ENCODE measurements around the gene COPA.

COPA gene

GRCh38 chr1:160261893-160262794, 80.9 kb downstream of the COPA start, which contains the start of gene DCAF8:
DCAF8 (minus strand) TSS chr1:160262549; CDS start chr1:160244008, 18,541 bp downstream.
- peak; percentile 99 for DNase-seq

DNA sequence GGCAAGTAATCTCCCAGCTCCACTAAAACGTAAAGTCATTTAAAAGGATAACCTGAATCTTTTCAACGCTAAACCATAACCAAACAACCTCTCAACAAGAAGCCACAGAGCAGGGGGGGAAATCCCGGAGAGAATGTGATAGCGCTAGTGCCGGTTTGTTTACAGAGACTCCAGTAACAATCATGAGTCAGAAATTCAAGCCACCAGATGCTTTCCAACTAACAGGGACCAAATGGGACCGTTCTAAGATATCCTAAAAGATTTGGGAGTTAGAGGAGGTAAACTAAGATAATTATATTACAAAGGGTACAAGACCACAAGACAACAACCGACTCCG, 81.5 kb downstream of the COPA start:
- peak; percentile 89 for DNase-seq

- no peak for DNase-seq
Observed at GRCh38 chr1:160260406-160261382, 82.4 kb downstream of the COPA start.

DNA sequence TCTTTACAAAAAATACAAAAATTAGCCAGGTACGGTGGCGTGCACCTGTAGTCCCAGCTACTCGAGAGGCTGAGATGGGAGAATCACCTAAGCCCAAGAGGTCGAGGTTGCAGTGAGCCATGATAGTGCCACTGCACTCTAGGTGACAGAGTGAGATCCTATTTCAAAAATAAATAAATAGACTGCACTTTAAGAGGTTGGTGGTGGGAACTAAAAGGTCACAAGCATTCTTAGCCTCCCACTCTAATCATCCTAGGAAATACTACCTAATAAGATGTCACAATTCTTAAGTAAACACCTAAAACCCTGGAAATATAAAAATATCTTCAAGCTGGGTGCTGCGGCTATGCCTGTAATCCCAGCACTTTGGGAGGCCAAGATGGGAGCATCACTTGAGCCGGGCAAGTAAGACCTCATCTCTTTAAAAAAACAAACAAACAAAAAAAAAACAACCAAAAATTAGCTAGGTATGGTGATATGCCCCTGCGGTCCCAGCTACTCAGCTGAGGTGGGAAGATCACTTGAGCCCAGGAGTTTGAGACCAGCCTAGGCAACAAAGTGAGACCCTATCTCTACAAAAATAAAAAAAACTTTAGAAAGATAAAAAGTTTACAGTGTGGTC, 84.8 kb downstream of the COPA start:
- no peak for DNase-seq

DNA sequence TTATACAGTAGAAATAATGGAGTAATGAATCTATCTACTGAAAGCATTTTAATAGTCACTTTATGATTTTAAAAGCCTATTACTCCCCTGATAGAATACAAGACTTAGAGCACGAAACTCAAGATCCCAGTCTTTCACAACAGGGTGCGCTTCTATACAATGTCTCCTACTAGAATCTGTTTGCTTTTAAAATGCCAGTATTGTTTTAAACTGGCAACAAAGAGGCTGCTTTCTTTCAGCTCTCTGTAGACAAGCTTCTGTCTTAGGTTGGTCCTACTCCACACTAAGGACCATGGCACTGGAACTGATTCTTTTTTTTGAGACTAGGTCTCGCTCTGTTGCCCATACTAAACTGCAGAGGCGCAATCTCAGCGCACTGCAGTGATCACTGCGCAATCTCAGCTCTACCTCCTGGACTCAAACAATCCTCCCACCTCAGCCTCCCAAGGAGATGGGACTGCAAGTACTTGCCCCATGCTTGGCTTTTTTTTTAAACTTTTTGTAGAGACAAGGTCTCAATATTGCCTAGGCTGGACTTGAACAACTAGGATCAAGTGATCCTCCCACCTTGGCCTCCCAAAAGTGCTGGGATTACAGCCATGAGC, 85.5 kb downstream of the COPA start:
- no peak for DNase-seq

- no peak for DNase-seq
Observed at GRCh38 chr1:160256396-160257046, 86.5 kb downstream of the COPA start.

DNA sequence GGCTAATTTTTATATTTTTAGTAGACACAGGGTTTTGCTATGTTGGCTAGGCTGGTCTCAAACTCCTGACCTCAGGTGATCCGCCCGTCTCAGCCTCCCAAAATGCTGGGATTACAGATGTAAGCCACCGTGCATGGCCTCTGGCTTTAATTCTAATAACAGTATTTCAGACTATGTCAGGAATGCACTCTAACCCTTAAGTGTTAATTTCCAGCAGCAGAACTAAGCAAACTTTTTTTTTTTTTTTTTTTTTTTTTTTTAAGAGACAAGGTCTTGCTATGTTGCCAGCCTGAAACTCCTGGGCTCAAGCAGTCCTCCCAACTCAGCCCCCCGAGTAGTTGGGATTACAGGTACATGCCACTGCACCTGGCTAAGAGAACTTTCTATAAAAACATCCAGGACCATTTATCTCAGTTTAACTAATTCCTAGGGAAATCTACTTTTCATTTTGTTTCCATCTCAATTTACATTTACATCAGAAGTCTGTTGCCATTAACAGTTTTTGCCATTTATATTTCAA, 87.2 kb downstream of the COPA start:
- no peak for DNase-seq

DNA sequence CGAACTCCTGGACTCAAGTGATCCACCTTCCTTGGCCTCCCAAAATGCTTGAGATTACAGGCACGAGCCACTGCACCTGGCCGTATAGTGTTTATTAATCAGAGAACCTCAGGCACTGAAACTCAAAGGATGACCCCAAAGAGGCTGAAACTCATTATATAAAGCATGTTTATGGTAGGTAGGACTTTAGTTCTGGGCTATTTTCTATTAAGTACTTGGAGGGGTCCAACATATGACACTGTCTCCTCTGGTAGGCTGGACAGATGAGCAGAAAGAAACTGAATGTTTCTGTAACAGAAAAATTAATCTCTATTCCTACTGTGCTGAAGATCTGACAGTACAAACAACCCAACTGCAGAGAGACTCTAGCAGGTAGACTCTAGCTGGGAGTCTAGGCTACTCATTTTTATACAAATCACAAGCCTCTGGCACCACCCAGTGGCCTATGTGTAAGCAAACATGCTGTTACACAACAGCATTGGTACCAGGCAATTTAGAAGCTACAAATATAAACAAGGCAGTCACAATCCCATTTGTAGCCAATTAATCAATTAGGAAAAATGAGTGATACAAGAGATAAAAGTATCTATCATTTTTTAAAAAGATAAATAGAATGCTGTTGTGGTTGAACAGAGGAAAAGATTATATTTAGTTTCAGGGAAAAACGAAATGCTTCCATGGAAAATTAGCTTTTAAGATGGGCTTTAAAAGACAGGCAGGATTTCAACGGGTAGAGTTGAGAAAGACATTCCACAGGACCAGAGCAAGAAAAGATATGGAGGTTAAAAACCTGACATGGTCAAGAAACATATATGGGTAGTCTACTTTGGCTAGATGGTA, 91.1 kb downstream of the COPA start:
- peak; percentile 79 for DNase-seq

GRCh38 chr1:160251011-160251410, 92.0 kb downstream of the COPA start:
- no peak for DNase-seq

- no peak for DNase-seq
Observed at GRCh38 chr1:160247053-160247452, 96.0 kb downstream of the COPA start.

- no peak for DNase-seq
Observed at GRCh38 chr1:160245434-160245833, 97.6 kb downstream of the COPA start.

GRCh38 chr1:160244209-160244608, 98.8 kb downstream of the COPA start:
- DNase-seq: no peak

GRCh38 chr1:160243767-160244166, 99.3 kb downstream of the COPA start:
- no peak for DNase-seq

DNA sequence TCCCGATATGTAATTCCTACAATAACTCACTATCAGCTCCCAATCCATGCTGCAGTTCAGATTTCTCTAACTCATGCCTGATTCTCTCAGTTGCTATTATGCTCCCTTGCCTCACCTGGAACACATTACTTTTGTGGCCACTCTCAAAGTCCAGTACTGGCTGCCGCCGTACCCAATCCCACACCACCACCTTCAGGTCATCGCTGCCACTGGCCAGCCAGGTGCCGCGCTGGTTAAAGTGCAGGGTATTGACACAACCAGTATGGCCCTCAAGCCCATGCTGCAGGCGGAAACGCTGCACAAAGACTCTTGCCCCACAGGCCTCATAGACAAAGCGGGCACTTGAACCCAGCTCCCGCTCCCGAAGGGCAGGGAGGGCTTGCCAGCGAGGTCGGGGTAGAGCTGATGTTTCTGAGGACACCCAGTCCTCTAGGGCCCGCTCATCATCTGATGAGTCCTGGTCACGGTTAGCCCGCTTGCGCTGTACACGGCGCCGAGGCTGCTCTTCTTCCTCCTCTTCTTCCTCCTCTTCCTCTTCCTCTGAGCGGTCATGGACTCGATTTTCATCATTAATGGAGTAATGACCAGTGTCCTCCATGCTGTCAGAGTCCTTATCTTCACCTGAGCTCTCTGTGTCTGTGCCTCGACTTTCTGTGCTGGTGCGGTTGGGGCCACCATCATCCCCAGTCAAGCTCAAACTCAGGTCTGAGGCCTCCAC, 103.3 kb downstream of the COPA start:
- DNase-seq: no peak

All from activated effector memory CD4-positive, alpha-beta T cell treated with anti-CD3 and anti-CD28 coated beads, Interleukin-2, amount 50 U/mL, for 16 hours (primary cell).